K562 (cell line): ENCODE data around the gene CYSTM1. TPM values are rescaled to one million over a fixed set of nuclear protein-coding genes. Genes with fewer than 3 reads are reported as not detected.

Experiments
- ATAC-seq: fragments of 200-7000 bp; cut with Tn5 transposase; 3 replicates; pipeline ENCODE4 v1.9.1; 2020; ENCODE audit warnings: moderate library complexity
- BruUV-seq: library from RNA; stranded (reverse); fragments of 400-500 nt; replicated peaks from 2 replicates; lab custom pipeline; 2021; lab: Mats Ljungman, UMichigan
- CTCF ChIA-PET: fragments of 300-600 bp; formaldehyde crosslinking; extraction: SDS; loops from one replicate; lab custom pipeline; 2021; ENCODE audit warnings: low intra/inter-chr PET ratio; lab: Yijun Ruan, JAX
- POLR2A ChIA-PET: fragments of 300-600, 350-650 bp; sonication (Branson Sonifier 250); formaldehyde crosslinking; extraction: SDS; loops from one replicate; lab custom pipeline; 2021; ENCODE audit warnings: antibody characterized with exemption, inconsistent platforms; lab: Yijun Ruan, JAX
- DNase-seq, 4 experiments: peaks; one replicate each; pipeline versions ENCODE4 v3.0.0 to v3.0.0-alpha.2; 2011 to 2018; ENCODE audit warnings: low spot score in 3 of 4, mixed read lengths in 3 of 4; ENCODE audit errors: extremely low read depth in 1 of 4
- FAIRE-seq: peaks from 2 replicates; lab custom pipeline; 2011; peaks lifted over from hg19 to GRCh38; lab: Jason Lieb, UNC
- H2AFZ ChIP-seq: 2 replicates; pipeline ENCODE4 v1.6.0; 2011; ENCODE audit warnings: low read depth, low read length, control low read depth, inconsistent platforms
- H3K27ac ChIP-seq: fragments of 200-600 bp; 3 replicates; pipeline ENCODE4 v1.8.0; 2011; ENCODE audit warnings: low read depth, mild to moderate bottlenecking, control low read depth, inconsistent platforms, low read length, moderate library complexity, mixed read lengths; ENCODE audit errors: extremely low read depth
- H3K27me3 ChIP-seq, 2 experiments: fragments of 300-600 bp in 1 of 2; 2 replicates in 1 of 2; 3 replicates in 1 of 2; pipeline versions ENCODE4 v1.6.0 to v1.8.0; 2011; ENCODE audit warnings: inconsistent platforms in 2 of 2, low read length in 2 of 2, mild to moderate bottlenecking in 1 of 2, mixed read lengths in 1 of 2, moderate library complexity in 1 of 2; ENCODE audit not compliant: control insufficient read depth in 2 of 2, insufficient read depth in 2 of 2
- H3K36me3 ChIP-seq: fragments of 300-600 bp; 3 replicates; pipeline ENCODE4 v1.8.0; 2011; ENCODE audit warnings: mild to moderate bottlenecking, low read length, inconsistent platforms; ENCODE audit not compliant: control insufficient read depth, insufficient read depth
- H3K4me1 ChIP-seq, 2 experiments: fragments of 200-600 bp in 1 of 2; replicated peaks in 1 of 2; 2 replicates in 1 of 2; 3 replicates in 1 of 2; pipeline versions ENCODE4 v1.5.1 to v1.8.0; 2011; ENCODE audit warnings: inconsistent platforms in 2 of 2, low read length in 2 of 2, mild to moderate bottlenecking in 1 of 2, mixed read lengths in 1 of 2, moderate library complexity in 1 of 2; ENCODE audit not compliant: control insufficient read depth in 2 of 2, insufficient read depth in 2 of 2
- H3K4me2 ChIP-seq: 2 replicates; pipeline ENCODE4 v1.6.1; 2011; ENCODE audit warnings: low read length, control low read depth, inconsistent platforms, mixed read lengths; ENCODE audit not compliant: insufficient read depth
- H3K4me3 ChIP-seq: fragments of 200-600 bp; sonication (generic), shearing (Covaris generic); 2 replicates; pipeline ENCODE4 v1.5.1; 2016; ENCODE audit warnings: control low read depth, inconsistent platforms
- H3K79me2 ChIP-seq: fragments of 200-600 bp; 3 replicates; pipeline ENCODE4 v1.8.0; 2011; ENCODE audit warnings: low read length, inconsistent platforms; ENCODE audit not compliant: control insufficient read depth, insufficient read depth
- H3K9ac ChIP-seq, 2 experiments: 2 replicates each; pipeline versions ENCODE4 v1.6.0 to v1.6.1; 2011; ENCODE audit warnings: low read depth in 2 of 2, low read length in 2 of 2, control low read depth in 1 of 2, inconsistent platforms in 1 of 2, mild to moderate bottlenecking in 1 of 2, mixed read lengths in 1 of 2; ENCODE audit not compliant: insufficient read depth in 1 of 2
- H3K9me1 ChIP-seq: one replicate; pipeline ENCODE4 v1.6.0; 2011; ENCODE audit warnings: inconsistent platforms, mild to moderate bottlenecking, low read length, moderate library complexity; ENCODE audit not compliant: control insufficient read depth, insufficient read depth
- H3K9me3 ChIP-seq: replicated peaks from 2 replicates; pipeline ENCODE4 v1.5.1; 2011; ENCODE audit warnings: low read depth, low read length, inconsistent platforms; ENCODE audit not compliant: control insufficient read depth, insufficient read depth
- H4K20me1 ChIP-seq: replicated peaks from 2 replicates; pipeline ENCODE4 v1.6.1; 2011; ENCODE audit warnings: low read length, inconsistent platforms, mixed read lengths; ENCODE audit not compliant: control insufficient read depth, insufficient read depth
- DPF2 ChIP-seq: fragments of 450-650 bp; IDR thresholded peaks from 2 replicates; pipeline ENCODE4 v1.6.1; 2016
- HIVEP1 ChIP-seq: fragments of 250-450 bp; sonication (Bioruptor Pico); IDR thresholded peaks from 2 replicates; pipeline ENCODE4 v1.4.0; 2020; ENCODE audit warnings: mild to moderate bottlenecking
- MECOM ChIP-seq: fragments of 250-450 bp; sonication (Bioruptor Pico); IDR thresholded peaks from 2 replicates; pipeline ENCODE4 v1.8.0; 2022; ENCODE audit warnings: inconsistent platforms
- RFX5 ChIP-seq: IDR thresholded peaks from 2 replicates; pipeline ENCODE4 v1.6.1; 2011; ENCODE audit warnings: low read depth, mild to moderate bottlenecking, improper control_type of control experiment, low read length
- SIRT6 ChIP-seq: IDR thresholded peaks from one replicate; pipeline ENCODE4 v1.6.1; 2012; ENCODE audit warnings: low read depth, mild to moderate bottlenecking, control low read depth, inconsistent platforms, low read length, moderate library complexity
- ZNF696 ChIP-seq: fragments of 250-450 bp; sonication (Bioruptor Pico); conservative IDR thresholded peaks from 2 replicates; pipeline ENCODE4 v1.4.0; 2020; ENCODE audit warnings: mild to moderate bottlenecking, moderate library complexity
- WGBS: fragments of 100-300 bp; shearing (Covaris generic); methylation state at CpG from one replicate; pipeline ENCODE4 v1.1.6; 2016; ENCODE audit warnings: low coverage, mixed read lengths; ENCODE audit not compliant: insufficient coverage; ENCODE audit errors: missing lambda C conversion rate; 5-methylcytosine and 5-hydroxymethylcytosine counted together
- in situ Hi-C: fragments of 300-500 bp; cut with MboI; formaldehyde crosslinking; loops from 4 replicates; pipeline ENCODE4 v1.15.0; 2018; ENCODE audit warnings: inconsistent platforms, mixed read lengths
- intact Hi-C: fragments of 100-400 bp; cut with micrococcal nuclease; formaldehyde crosslinking; loops from 2 replicates; pipeline ENCODE4 v1.14.2; 2022
- polyA plus RNA-seq, 8 experiments: library from polyadenylated mRNA; depleted of rRNA in 4 of 8; stranded (reverse) in 5 of 8; unstranded in 3 of 8; fragments of >200 nt; fragmentation: Nextera tagmentation in 2 of 8; fragmentation: Illumina TruSeq in 1 of 8; extraction: Ambion mirVana in 2 of 8; extraction: Trizol in 1 of 8; gene quantifications; 2 replicates each; pipeline versions ENCODE4 v1.2.1 to v1.2.3, GENCODE V29; 2011 to 2014; ENCODE audit warnings: inconsistent platforms in 1 of 8, missing spikeins in 1 of 8
- total RNA-seq, 7 experiments: library from RNA; depleted of rRNA in 6 of 7; stranded (reverse); fragments of >200 nt in 6 of 7; fragmentation: Illumina TruSeq in 2 of 7; extraction: Trizol in 2 of 7; gene quantifications; 2 replicates each; pipeline versions ENCODE4 v1.2.1 to v1.2.3, GENCODE V29; 2011 to 2021; ENCODE audit warnings: low replicate concordance in 1 of 7
- TF ChIP-seq, protein P1 (sequence below), 3 experiments: fragments of 200-800 bp in 1 of 3; fragments of 250-450 bp in 1 of 3; fragments of 450-650 bp in 1 of 3; sonication (Bioruptor Pico) in 1 of 3; sonication (Bioruptor generic) in 1 of 3; formaldehyde crosslinking in 1 of 3; IDR thresholded peaks; 2 replicates each; pipeline versions ENCODE4 v1.6.1 to v1.8.0; 2016 to 2022; ENCODE audit warnings: mild to moderate bottlenecking in 2 of 3, missing genetic modification characterization in 2 of 3, missing compliant biosample characterization in 1 of 3, moderate library complexity in 1 of 3
- TF ChIP-seq, protein P2 (sequence below): fragments of 250-450 bp; sonication (Bioruptor Pico); IDR thresholded peaks from 2 replicates; pipeline ENCODE4 v1.8.0; 2021; ENCODE audit warnings: moderate library complexity, mild to moderate bottlenecking, inconsistent platforms
- TF ChIP-seq, protein P3 (sequence below), 3 experiments: IDR thresholded peaks in 2 of 3; conservative IDR thresholded peaks in 1 of 3; 2 replicates each; pipeline ENCODE4 v1.5.1; 2011 to 2012; ENCODE audit warnings: low read length in 3 of 3, mild to moderate bottlenecking in 3 of 3, control low read depth in 2 of 3, improper control_type of control experiment in 1 of 3, inconsistent platforms in 1 of 3, low read depth in 1 of 3, mixed read lengths in 1 of 3, moderate library complexity in 1 of 3; ENCODE audit not compliant: insufficient read depth in 2 of 3

The CYSTM1 gene
- total and polyA plus RNA-seq, 9 of the 15 experiments (the other 6 are each of a cell fraction or from before 2014, with no cell fraction given) = 76.1 to 422 (median 108) TPM

DNA sequence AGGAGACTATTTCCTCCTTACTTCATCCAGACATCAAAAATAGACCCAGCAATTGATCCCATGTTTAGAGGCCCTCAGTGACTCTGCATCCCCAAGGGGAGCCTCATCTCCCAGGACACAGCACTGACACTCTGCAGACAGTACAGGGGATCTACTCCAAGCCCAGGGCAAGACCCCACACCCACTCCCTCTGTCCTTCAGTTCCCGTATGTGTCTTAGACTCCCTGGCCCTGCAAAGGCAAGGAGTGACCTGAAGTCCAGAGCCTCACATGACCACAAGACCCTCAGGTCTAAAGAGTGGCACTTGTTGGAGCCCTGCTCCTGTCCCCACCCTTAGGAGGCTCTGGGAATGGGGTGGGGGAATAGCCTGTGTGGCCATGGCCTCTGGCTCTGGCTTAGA lies 27.5 kb upstream of the CYSTM1 start (continued):
- TF ChIP-seq, protein P1, sequence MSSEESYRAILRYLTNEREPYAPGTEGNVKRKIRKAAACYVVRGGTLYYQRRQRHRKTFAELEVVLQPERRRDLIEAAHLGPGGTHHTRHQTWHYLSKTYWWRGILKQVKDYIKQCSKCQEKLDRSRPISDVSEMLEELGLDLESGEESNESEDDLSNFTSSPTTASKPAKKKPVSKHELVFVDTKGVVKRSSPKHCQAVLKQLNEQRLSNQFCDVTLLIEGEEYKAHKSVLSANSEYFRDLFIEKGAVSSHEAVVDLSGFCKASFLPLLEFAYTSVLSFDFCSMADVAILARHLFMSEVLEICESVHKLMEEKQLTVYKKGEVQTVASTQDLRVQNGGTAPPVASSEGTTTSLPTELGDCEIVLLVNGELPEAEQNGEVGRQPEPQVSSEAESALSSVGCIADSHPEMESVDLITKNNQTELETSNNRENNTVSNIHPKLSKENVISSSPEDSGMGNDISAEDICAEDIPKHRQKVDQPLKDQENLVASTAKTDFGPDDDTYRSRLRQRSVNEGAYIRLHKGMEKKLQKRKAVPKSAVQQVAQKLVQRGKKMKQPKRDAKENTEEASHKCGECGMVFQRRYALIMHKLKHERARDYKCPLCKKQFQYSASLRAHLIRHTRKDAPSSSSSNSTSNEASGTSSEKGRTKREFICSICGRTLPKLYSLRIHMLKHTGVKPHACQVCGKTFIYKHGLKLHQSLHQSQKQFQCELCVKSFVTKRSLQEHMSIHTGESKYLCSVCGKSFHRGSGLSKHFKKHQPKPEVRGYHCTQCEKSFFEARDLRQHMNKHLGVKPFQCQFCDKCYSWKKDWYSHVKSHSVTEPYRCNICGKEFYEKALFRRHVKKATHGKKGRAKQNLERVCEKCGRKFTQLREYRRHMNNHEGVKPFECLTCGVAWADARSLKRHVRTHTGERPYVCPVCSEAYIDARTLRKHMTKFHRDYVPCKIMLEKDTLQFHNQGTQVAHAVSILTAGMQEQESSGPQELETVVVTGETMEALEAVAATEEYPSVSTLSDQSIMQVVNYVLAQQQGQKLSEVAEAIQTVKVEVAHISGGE (CRISPR knock-in tag; IDR thresholded peaks at IDR 0.05) = no peak
- no peak for TF ChIP-seq SIRT6
- TF ChIP-seq DPF2 = no peak
- no peak for TF ChIP-seq RFX5
- TF ChIP-seq, protein P2, sequence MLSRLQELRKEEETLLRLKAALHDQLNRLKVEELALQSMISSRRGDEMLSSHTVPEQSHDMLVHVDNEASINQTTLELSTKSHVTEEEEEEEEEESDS (CRISPR knock-in tag) = no peak
- TF ChIP-seq, all 486 proteins: peak for 0

DNA sequence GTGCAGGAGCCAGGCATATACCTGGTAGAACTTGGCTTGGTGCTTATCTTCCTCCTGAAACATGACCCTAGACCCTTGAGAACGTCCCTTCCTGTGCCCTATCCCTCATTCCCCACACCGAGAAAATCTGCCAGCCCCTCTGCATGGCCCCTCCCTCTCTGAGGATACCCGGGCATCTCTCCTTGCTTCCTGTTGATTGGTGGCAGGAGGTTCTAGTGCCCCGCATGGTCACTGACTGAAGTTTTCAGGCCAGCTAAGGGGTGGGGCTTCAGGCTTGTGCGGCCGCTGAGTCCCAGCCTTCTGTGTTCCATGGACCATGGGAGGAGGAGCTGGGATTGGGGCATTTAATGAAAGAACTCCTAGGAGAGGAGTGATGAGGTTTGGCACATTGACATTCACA lies 26.5 kb upstream of the CYSTM1 start:
- CTCF ChIA-PET = no interaction called here
- POLR2A ChIA-PET = no interaction called here
- intact Hi-C loops (no loop called here), in situ Hi-C loops (no loop called here)
- H3K9ac ChIP-seq = no peak overlapping the region
- H3K79me2 ChIP-seq = no peaks in the 10 kb centered on the region
- H3K9me1 ChIP-seq = no peaks in the 10 kb centered on the region
- H3K27me3 ChIP-seq = peaks cover 0 to 22% of the 10 kb centered on the region in 2 experiments; a peak in 2 of 5 replicates
- peaks cover 26% of the 10 kb centered on the region for H4K20me1 ChIP-seq
- TF ChIP-seq ZNF696 (CRISPR knock-in tag) (no peak), HIVEP1 (no peak), MECOM (CRISPR knock-in tag) (no peak)
- TF ChIP-seq, protein P3, sequence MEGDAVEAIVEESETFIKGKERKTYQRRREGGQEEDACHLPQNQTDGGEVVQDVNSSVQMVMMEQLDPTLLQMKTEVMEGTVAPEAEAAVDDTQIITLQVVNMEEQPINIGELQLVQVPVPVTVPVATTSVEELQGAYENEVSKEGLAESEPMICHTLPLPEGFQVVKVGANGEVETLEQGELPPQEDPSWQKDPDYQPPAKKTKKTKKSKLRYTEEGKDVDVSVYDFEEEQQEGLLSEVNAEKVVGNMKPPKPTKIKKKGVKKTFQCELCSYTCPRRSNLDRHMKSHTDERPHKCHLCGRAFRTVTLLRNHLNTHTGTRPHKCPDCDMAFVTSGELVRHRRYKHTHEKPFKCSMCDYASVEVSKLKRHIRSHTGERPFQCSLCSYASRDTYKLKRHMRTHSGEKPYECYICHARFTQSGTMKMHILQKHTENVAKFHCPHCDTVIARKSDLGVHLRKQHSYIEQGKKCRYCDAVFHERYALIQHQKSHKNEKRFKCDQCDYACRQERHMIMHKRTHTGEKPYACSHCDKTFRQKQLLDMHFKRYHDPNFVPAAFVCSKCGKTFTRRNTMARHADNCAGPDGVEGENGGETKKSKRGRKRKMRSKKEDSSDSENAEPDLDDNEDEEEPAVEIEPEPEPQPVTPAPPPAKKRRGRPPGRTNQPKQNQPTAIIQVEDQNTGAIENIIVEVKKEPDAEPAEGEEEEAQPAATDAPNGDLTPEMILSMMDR (IDR thresholded peaks at IDR 0.05 in 2 of 3, conservative IDR thresholded peaks at IDR 0.05 in 1 of 3; ENCODE audit: insufficient read depth in 2 of 3, low read depth in 1 of 3, low read length in 3 of 3) = peak; percentile 11 to 22 (median 21); a peak in 1 of 6 replicates
- peaks cover 2 to 20% of the 10 kb centered on the region in 2 experiments; a peak in 3 of 5 replicates for H3K4me1 ChIP-seq
- H3K9me3 ChIP-seq = no peaks in the 10 kb centered on the region
- no peak overlapping the region for H3K4me2 ChIP-seq
- BruUV-seq = no TSS peak
- peak in 2 of 4 experiments; percentile 75 to 77 for DNase-seq
- ATAC-seq = peak; percentile 19; the same call in 2 of the 3 replicates
- WGBS = 1% methylated on average over 6 of the region's 6 CpGs
- peak; percentile 32 for FAIRE-seq
- no peak overlapping the region for H3K27ac ChIP-seq
- no peaks in the 10 kb centered on the region for H3K36me3 ChIP-seq
- H2AFZ ChIP-seq = no peak overlapping the region
- no peak overlapping the region for H3K4me3 ChIP-seq
